HCT116 (cell line): ENCODE measurements around the gene NUP133. TPM values are rescaled to one million over a fixed set of nuclear protein-coding genes. Genes with fewer than 3 reads are reported as not detected.

ENCODE experiments used
- ATAC-seq: fragments of 200-7000 bp; cut with Tn5 transposase; 2 replicates; pipeline ENCODE4 v1.9.1; 2020; ENCODE audit warnings: mild to moderate bottlenecking, moderate library complexity
- BruUV-seq: library from RNA; stranded (reverse); fragments of 400-500 nt; replicated peaks from 2 replicates; lab custom pipeline; 2021; lab: Mats Ljungman, UMichigan
- CTCF ChIA-PET: fragments of 300-600 bp; sonication (Branson Sonifier 250); formaldehyde crosslinking; loops from one replicate; lab custom pipeline; 2021; ENCODE audit warnings: antibody characterized with exemption; lab: Charles Lee
- POLR2A ChIA-PET: fragments of 300-600, 350-600 bp; sonication (Branson Sonifier 250); formaldehyde crosslinking; loops from one replicate; lab custom pipeline; 2021; ENCODE audit warnings: antibody characterized with exemption; lab: Charles Lee
- RAD21 ChIA-PET, 2 experiments: fragments of 300-600 bp; sonication (Branson Sonifier 250); formaldehyde crosslinking; loops; one replicate each; lab custom pipeline; 2023; ENCODE audit warnings: low total read pairs in 2 of 2; ENCODE audit not compliant: uncharacterized antibody in 2 of 2, unreplicated experiment in 2 of 2, low non-redundant PET in 1 of 2; lab: Charles Lee
- DNase-seq: peaks from one replicate; pipeline ENCODE4 v3.0.0-alpha.2; 2010; ENCODE audit warnings: low read depth, low spot score
- H2AFZ ChIP-seq: fragments of 200-600 bp; shearing (Covaris generic), sonication (generic); 2 replicates; pipeline ENCODE4 v1.6.1; 2017; ENCODE audit warnings: low read depth, mixed run types, mixed read lengths, antibody characterized with exemption, low read length; ENCODE audit not compliant: poor library complexity, severe bottlenecking
- H3K27ac ChIP-seq: 2 replicates; pipeline ENCODE4 v1.5.1; 2012; ENCODE audit warnings: low read depth, low read length
- H3K27me3 ChIP-seq: fragments of 200-600 bp; sonication (generic); 2 replicates; pipeline ENCODE4 v1.6.1; 2016; ENCODE audit warnings: mixed run types, low read length, mixed read lengths; ENCODE audit not compliant: insufficient read depth
- H3K36me3 ChIP-seq, 2 experiments: fragments of 200-500 bp in 1 of 2; fragments of 200-600 bp in 1 of 2; sonication (Bioruptor generic) in 1 of 2; sonication (generic) in 1 of 2; 2 replicates each; pipeline versions ENCODE4 v1.5.1 to v1.6.1; 2014 to 2016; ENCODE audit warnings: low read length in 2 of 2, inconsistent platforms in 1 of 2, mixed read lengths in 1 of 2, mixed run types in 1 of 2; ENCODE audit not compliant: insufficient read depth in 2 of 2, control insufficient read depth in 1 of 2
- H3K4me1 ChIP-seq, 2 experiments: fragments of 200-600 bp in 1 of 2; sonication (generic) in 1 of 2; 2 replicates each; pipeline versions ENCODE4 v1.5.1 to v1.6.1; 2012 to 2017; ENCODE audit warnings: low read length in 2 of 2, inconsistent platforms in 1 of 2, mild to moderate bottlenecking in 1 of 2, mixed read lengths in 1 of 2, mixed run types in 1 of 2, moderate library complexity in 1 of 2; ENCODE audit not compliant: insufficient read depth in 2 of 2, control insufficient read depth in 1 of 2
- H3K4me2 ChIP-seq: fragments of 200-600 bp; sonication (generic); 2 replicates; pipeline ENCODE4 v1.6.1; 2017; ENCODE audit warnings: mixed run types, low read length, mixed read lengths
- H3K4me3 ChIP-seq, 2 experiments: fragments of 200-600 bp in 1 of 2; sonication (generic) in 1 of 2; replicated peaks in 1 of 2; 2 replicates each; pipeline ENCODE4 v1.5.1; 2011 to 2016; ENCODE audit warnings: low read length in 2 of 2, control low read depth in 1 of 2, low read depth in 1 of 2, mild to moderate bottlenecking in 1 of 2, mixed read lengths in 1 of 2, mixed run types in 1 of 2
- H3K79me2 ChIP-seq: fragments of 200-600 bp; sonication (generic); 2 replicates; pipeline ENCODE4 v1.6.1; 2017; ENCODE audit warnings: mild to moderate bottlenecking, mixed run types, low read length, moderate library complexity, mixed read lengths; ENCODE audit not compliant: insufficient read depth
- H3K9ac ChIP-seq: fragments of 200-600 bp; sonication (generic); 2 replicates; pipeline ENCODE4 v1.6.1; 2016; ENCODE audit warnings: low read length, mixed read lengths
- H3K9me2 ChIP-seq: fragments of 200-600 bp; sonication (generic), shearing (Covaris generic); 2 replicates; pipeline ENCODE4 v1.6.1; 2017; ENCODE audit warnings: mixed run types, mild to moderate bottlenecking, moderate library complexity; ENCODE audit not compliant: insufficient read depth
- H3K9me3 ChIP-seq, 2 experiments: fragments of 200-500 bp in 1 of 2; fragments of 200-600 bp in 1 of 2; sonication (Bioruptor generic) in 1 of 2; sonication (generic) in 1 of 2; 2 replicates each; pipeline ENCODE4 v1.6.1; 2014 to 2017; ENCODE audit warnings: low read length in 2 of 2, mixed read lengths in 2 of 2, inconsistent platforms in 1 of 2, low read depth in 1 of 2, mild to moderate bottlenecking in 1 of 2, mixed run types in 1 of 2, moderate library complexity in 1 of 2; ENCODE audit not compliant: control insufficient read depth in 1 of 2, insufficient read depth in 1 of 2
- H4K20me1 ChIP-seq: fragments of 200-600 bp; sonication (generic), shearing (Covaris generic); 2 replicates; pipeline ENCODE4 v1.6.1; 2017; ENCODE audit warnings: mixed run types, mild to moderate bottlenecking, moderate library complexity; ENCODE audit not compliant: insufficient read depth
- ATF3 ChIP-seq: IDR thresholded peaks from 2 replicates; pipeline ENCODE4 v1.6.1; 2012
- CEBPB ChIP-seq: IDR thresholded peaks from 2 replicates; pipeline ENCODE4 v1.6.1; 2012; ENCODE audit warnings: low read depth
- EGR1 ChIP-seq: IDR thresholded peaks from 2 replicates; pipeline ENCODE4 v1.6.1; 2012; ENCODE audit warnings: low read depth
- ELF1 ChIP-seq: IDR thresholded peaks from 2 replicates; pipeline ENCODE4 v1.6.1; 2012; ENCODE audit warnings: low read depth, borderline replicate concordance
- EZH2 ChIP-seq: fragments of 200-600 bp; sonication (generic); IDR thresholded peaks from 2 replicates; pipeline ENCODE4 v1.6.1; 2017; ENCODE audit warnings: antibody characterized with exemption, mixed run types
- EZH2phosphoT487 ChIP-seq: fragments of 200-600 bp; IDR thresholded peaks from 2 replicates; pipeline ENCODE4 v1.6.1; 2018; ENCODE audit warnings: antibody characterized with exemption, borderline replicate concordance
- FOSL1 ChIP-seq: IDR thresholded peaks from 2 replicates; pipeline ENCODE4 v1.6.1; 2012; ENCODE audit warnings: low read depth
- JUND ChIP-seq: IDR thresholded peaks from 2 replicates; pipeline ENCODE4 v1.6.1; 2012
- POLR2A ChIP-seq: IDR thresholded peaks from 2 replicates; pipeline ENCODE4 v1.7.0; 2011; ENCODE audit warnings: borderline replicate concordance; ENCODE audit not compliant: insufficient read depth, insufficient read length; ENCODE audit errors: extremely low read depth
- REST ChIP-seq: IDR thresholded peaks from 2 replicates; pipeline ENCODE4 v1.6.1; 2012; ENCODE audit warnings: low read depth
- SP1 ChIP-seq: IDR thresholded peaks from 2 replicates; pipeline ENCODE4 v1.6.1; 2012; ENCODE audit warnings: low read depth
- SRF ChIP-seq: IDR thresholded peaks from 2 replicates; pipeline ENCODE4 v1.6.1; 2012; ENCODE audit warnings: low read depth
- TCF7L2 ChIP-seq: IDR thresholded peaks from 2 replicates; pipeline ENCODE4 v1.7.0; 2011; ENCODE audit warnings: borderline replicate concordance, inconsistent platforms; ENCODE audit not compliant: insufficient read depth, insufficient read length; ENCODE audit errors: extremely low read depth
- YY1 ChIP-seq: IDR thresholded peaks from 2 replicates; pipeline ENCODE4 v1.6.1; 2011; ENCODE audit warnings: low read length, low read depth, moderate library complexity, mild to moderate bottlenecking; ENCODE audit not compliant: insufficient replicate concordance; ENCODE audit errors: extremely low read depth
- ZBTB33 ChIP-seq: IDR thresholded peaks from 2 replicates; pipeline ENCODE4 v1.6.1; 2011; ENCODE audit warnings: mild to moderate bottlenecking, low read length, moderate library complexity; ENCODE audit not compliant: insufficient replicate concordance; ENCODE audit errors: extremely low read depth
- ZFX ChIP-seq: fragments of 450-650 bp; IDR thresholded peaks from 2 replicates; pipeline ENCODE4 v1.6.1; 2017
- intact Hi-C: fragments of 100-400 bp; cut with micrococcal nuclease; formaldehyde crosslinking; loops from 2 replicates; pipeline ENCODE4 v1.10.0; 2022
- total RNA-seq: library from RNA; stranded (reverse); gene quantifications from one replicate; pipeline ENCODE4 v1.2.1, GENCODE V29; 2021; ENCODE audit not compliant: unreplicated experiment

Gene NUP133
- total RNA-seq, 1 experiment from 2014 or later: 52.5 TPM

GRCh38 chr1:229466887-229467286, 41.3 kb downstream of the NUP133 start:
- Histone ChIP-seq H3K4me2 (no peak overlapping the region), H3K9me3 (no peaks in the 10 kb centered on the region), H3K9me2 (no peaks in the 10 kb centered on the region), H2AFZ (no peak overlapping the region), H3K4me1 (no peaks in the 10 kb centered on the region), H3K27ac (no peak overlapping the region), H3K36me3 (peaks cover 26 to 41% of the 10 kb centered on the region in 2 experiments), H3K9ac (no peak overlapping the region), H3K27me3 (no peaks in the 10 kb centered on the region), H3K79me2 (no peaks in the 10 kb centered on the region; the same call in 1 of the 2 replicates), H3K4me3 (no peak overlapping the region), H4K20me1 (no peaks in the 10 kb centered on the region)
- ChIA-PET RAD21 (no interaction called here), POLR2A (no interaction called here), CTCF (no interaction called here)
- BruUV-seq: no TSS peak
- TF ChIP-seq EGR1: no peak
- TF ChIP-seq ZBTB33: no peak
- TF ChIP-seq ATF3: no peak
- no peak for TF ChIP-seq EZH2
- TF ChIP-seq SRF: no peak
- TF ChIP-seq POLR2A: no peak
- no peak for TF ChIP-seq REST
- no peak for TF ChIP-seq TCF7L2
- no peak for TF ChIP-seq YY1
- no peak for TF ChIP-seq JUND
- no peak for TF ChIP-seq SP1
- TF ChIP-seq EZH2phosphoT487: no peak
- TF ChIP-seq ZFX: no peak
- no peak for TF ChIP-seq ELF1
- TF ChIP-seq FOSL1: no peak
- no peak for TF ChIP-seq CEBPB
- no peak for ATAC-seq
- no peak for DNase-seq
- intact Hi-C loops: no loop called here
